ENCODE measurements around the gene MAGEF1.

Gene MAGEF1

GRCh38 chr3:184711493-184712247 lies at the start of gene MAGEF1:
Gene MAGEF1 (minus strand): TSS chr3:184712064. CDS start chr3:184711821, 243 bp downstream.
- DNase-seq, result peak; percentile 33

- DNase-seq, result no peak
Measured at GRCh38 chr3:184761075-184761841, 49.4 kb upstream of the MAGEF1 start.

GRCh38 chr3:184760337-184761074 lies 48.6 kb upstream of the MAGEF1 start:
- no peak for DNase-seq

- DNase-seq, result no peak
Measured at GRCh38 chr3:184759666-184760200, 47.9 kb upstream of the MAGEF1 start.

- no peak for DNase-seq
Measured at GRCh38 chr3:184758056-184758455, 46.2 kb upstream of the MAGEF1 start.

- peak; percentile 66 for DNase-seq
Measured at GRCh38 chr3:184757022-184757651, 45.3 kb upstream of the MAGEF1 start.

GRCh38 chr3:184756151-184757021 lies 44.5 kb upstream of the MAGEF1 start:
- DNase-seq, result no peak

- DNase-seq, result no peak
Measured at GRCh38 chr3:184755315-184755731, 43.5 kb upstream of the MAGEF1 start.

GRCh38 chr3:184752361-184752760 lies 40.5 kb upstream of the MAGEF1 start:
- DNase-seq, result no peak

GRCh38 chr3:184751204-184752040 lies 39.6 kb upstream of the MAGEF1 start:
- DNase-seq, result no peak

GRCh38 chr3:184750349-184751083 lies 38.7 kb upstream of the MAGEF1 start:
- DNase-seq, result no peak

GRCh38 chr3:184749168-184749744 lies 37.4 kb upstream of the MAGEF1 start:
- no peak for DNase-seq

- DNase-seq, result peak; percentile 87
Measured at GRCh38 chr3:184748219-184749135, 36.6 kb upstream of the MAGEF1 start.

GRCh38 chr3:184746131-184747120 lies 34.6 kb upstream of the MAGEF1 start:
- DNase-seq, result no peak

GRCh38 chr3:184745526-184745925 lies 33.7 kb upstream of the MAGEF1 start:
- DNase-seq, result no peak

GRCh38 chr3:184743248-184743647 lies 31.4 kb upstream of the MAGEF1 start:
- DNase-seq, result no peak

- no peak for DNase-seq
Measured at GRCh38 chr3:184742676-184743135, 30.8 kb upstream of the MAGEF1 start.

Measured in inflammatory macrophage treated with lipopolysaccharide for 4 hours (primary cell).